Left lobe of liver (tissue), 2 donors: ENCODE measurements around the gene LYRM4. TPM values are rescaled to one million over a fixed set of nuclear protein-coding genes. Genes with fewer than 3 reads are reported as not detected.

Experiments
- ATAC-seq: fragments of 200-7000 bp; cut with Tn5 transposase; one replicate; pipeline ENCODE4 v1.9.1; 2020; ENCODE audit warnings: mild to moderate bottlenecking, moderate library complexity
- DNase-seq: peaks from one replicate; pipeline ENCODE4 v3.0.0-alpha.2; 2020; ENCODE audit warnings: low spot score
- total RNA-seq: library from RNA; stranded (reverse); gene quantifications from one replicate; pipeline ENCODE4 v1.2.1, GENCODE V29; 2021
- donor health status: DM: no; HTN: no; CAD: no; lungs with moderate emphysema.
- donor health status: DM: no; HTN: yes; CAD: no.

The LYRM4 gene
- total RNA-seq, 1 donor from 2014 or later = 7.7 TPM

DNA sequence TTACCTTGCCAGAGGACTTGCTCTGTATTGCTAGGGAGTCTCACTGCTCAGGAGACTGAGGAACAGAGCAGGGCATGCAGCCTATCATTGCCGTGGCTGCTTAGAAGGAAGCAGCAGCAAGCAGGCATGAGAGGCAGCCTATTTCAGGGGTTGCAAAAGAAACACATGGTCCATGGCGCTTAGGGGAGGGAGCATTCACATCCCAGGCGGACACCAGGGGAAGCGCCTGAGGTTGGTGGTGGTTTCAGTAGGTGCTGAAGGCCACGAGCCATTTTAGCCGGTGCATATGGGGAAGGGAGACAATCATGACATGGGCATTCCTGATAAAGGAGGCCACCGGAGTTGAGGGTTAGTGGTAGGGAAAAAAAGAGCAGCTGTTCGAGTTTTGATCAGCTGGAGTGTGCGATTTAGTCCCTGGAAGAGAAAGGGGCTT lies 21.5 kb upstream of the LYRM4 start:
- no peak for DNase-seq

DNA sequence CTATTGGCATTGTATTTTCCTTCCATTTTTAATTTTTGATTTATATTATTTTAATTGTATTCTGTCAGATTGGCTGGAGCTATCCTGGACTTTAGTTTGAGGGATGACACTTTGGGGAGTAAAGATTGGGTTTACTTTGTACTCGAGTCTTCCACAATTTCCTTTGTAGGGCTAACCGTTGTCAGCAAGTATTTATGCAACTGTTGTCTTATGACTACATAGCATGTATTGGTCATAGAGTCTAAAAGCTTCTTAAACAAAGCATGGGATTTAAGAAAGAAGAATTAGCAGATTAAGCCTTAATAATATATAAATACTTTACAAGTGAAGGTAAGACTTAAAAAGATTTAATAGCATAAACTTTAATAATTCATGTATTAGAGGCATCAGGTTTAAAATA lies 20.2 kb upstream of the LYRM4 start:
- ATAC-seq = no peak
- no peak for DNase-seq

More for the DNA sequence above, 21.5 kb upstream of the LYRM4 start:
- no peak for ATAC-seq

DNA sequence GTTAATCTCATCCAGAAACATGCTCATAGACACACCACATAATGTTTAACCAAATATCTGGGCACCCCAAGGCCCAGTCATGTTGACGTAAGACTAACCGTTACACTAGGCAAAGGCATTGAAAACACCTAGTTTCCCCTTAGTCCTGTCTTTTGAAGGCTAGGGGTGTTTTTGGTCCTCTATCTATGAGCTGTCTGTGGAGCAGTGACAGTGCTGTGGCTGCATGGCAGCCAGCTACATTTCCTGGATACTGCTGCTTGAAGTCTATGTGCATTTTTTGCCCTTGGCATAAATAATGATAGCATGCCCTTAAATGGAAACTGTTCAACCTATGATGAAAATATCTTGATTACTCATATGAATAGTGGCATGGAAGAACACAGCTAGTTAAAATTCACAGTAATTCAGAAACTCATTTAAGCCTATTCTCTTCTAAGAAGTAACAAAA lies 19.2 kb upstream of the LYRM4 start:
- DNase-seq (no peak), ATAC-seq (no peak)

DNA sequence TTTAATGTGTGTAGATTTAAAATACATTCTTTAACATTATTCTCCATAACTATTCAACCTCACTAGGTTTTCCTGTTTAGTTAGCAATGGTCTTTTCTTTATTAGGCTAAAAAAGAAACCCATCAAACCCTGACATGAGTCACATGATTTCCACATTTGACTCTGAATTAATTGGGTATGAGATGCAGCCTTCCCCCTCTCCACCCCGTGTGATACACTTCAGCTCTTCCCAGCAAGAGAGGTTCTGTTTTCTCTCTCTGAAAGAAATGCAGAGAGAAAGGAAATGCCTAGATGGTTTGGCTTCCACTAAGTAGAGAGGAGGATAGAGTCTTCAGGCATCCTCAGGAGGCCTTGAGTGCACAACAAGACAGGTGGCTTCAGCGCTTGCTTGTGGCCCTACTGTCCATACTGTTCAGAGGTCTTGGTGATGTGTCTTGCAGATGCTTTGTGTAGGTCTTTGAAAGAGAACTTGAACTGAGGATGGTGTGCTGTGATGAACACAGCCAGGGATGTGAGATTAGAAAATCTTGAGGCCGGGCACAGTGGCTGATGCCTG lies 17.9 kb upstream of the LYRM4 start:
- ATAC-seq (no peak), DNase-seq (no peak)

DNA sequence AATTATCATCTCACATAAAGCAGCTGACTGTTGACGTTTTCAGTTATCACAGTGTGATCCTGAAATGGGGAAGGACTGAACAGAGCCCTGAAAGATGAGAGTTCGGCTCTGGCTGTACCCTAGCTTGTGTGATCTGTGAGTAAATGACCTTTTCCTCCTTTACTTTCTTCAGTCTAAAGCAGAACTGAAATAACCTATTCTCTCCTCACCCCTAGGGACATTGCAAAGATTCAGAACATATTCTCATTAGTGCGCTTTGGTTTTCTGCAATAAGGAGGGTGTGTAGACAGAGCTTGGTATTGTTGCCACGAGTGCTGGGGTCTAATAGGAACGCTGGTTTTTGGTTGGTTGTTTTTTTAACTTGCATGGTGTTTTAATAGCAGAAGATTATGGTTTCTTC lies 17.3 kb upstream of the LYRM4 start:
- DNase-seq (no peak), ATAC-seq (no peak)

DNA sequence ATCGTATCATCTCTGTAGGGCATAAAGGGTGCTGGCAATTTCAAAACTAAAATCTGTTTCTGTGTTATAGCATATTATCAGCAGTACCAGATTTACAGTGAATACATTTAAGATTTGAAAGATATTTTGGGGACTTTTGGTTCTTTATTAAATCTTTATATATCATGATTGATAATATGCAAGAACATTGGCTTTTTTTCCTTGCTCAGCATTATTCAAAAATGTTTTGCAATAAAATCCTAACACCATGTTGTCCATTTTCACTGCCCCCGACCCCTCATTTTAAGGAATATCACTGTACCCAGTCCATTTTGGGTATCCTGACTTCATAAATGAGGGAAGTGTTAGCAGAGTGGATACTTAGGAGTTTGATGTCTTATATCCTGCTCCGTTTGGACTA lies 16.8 kb upstream of the LYRM4 start:
- no peak for DNase-seq
- no peak for ATAC-seq

DNA sequence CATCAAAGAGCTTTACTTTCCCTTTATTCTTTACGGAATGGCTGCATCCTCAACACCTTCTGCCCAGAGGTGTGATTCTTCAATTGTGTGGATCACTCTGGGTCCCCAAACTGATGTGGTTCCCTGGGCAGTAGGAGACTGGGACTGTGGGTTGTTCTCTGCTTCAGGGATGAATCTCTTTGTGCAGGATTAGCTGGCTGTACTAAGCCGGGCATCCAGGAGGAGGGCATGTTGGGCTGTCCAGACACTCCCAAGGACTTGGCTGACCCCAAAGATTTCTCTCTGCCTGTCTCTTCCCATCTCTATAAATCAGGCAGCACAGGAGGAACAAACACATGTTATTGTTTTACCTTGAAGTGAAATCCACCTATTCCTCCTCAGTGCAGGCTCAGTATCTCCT lies 15.8 kb upstream of the LYRM4 start:
- DNase-seq (no peak), ATAC-seq (no peak)

DNA sequence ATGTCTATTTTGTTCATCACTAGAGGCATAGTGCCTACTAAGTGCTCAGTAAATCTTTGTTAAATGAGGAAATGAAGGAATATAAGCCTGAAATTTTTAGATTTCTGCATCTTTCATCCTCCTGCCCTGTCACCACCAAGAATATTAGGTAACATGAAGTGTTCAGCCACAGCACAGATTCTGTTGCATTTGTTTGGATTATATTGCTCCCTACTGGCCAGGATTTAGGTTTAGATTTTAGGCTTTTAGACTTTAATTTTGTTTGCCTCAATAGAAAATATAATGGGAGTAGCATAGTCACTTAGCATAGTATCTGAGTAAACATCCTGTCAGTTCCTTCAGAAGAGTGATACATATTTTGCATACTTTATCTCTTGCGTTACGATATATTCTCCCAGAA lies 14.7 kb upstream of the LYRM4 start:
- ATAC-seq (no peak), DNase-seq (no peak)

DNA sequence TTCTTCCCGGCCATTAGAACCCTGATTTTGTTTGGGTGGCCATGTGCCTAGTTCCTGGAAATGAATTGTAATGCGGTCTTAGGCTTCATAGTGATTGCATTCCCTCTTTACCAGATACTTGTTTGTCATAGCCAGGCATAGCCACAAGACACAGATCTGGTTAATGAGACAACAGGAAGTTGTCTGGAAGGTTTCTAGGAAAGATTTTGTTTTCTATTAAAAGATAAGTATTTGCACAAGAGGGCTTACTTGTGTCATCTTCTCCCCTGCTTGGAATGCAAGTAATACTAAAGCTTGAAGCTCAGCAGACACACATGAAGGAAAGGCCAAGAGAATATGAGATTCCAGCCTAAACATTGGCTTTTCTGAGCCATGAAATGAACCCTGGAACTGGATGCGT lies 13.5 kb upstream of the LYRM4 start:
- DNase-seq = no peak
- ATAC-seq = no peak

DNA sequence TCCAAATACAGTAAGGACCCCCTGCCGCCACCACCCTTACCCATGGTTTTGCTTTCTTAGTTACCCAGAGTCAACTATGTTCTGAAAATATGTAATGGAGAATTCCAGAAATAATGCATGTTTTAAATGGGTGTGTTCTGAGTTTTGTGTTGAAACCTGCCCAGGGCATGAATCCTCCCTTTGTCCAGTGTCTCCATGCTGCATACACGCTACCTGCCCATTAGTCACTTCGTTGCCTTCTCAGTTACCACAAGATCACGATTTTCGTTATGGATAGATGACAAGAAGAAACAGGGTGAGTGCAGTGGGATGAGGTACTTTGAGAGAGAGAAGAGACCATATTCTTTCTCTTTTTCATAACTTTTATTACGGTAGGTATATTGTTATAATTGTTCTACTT lies 11.2 kb upstream of the LYRM4 start:
- DNase-seq = no peak
- ATAC-seq = no peak

DNA sequence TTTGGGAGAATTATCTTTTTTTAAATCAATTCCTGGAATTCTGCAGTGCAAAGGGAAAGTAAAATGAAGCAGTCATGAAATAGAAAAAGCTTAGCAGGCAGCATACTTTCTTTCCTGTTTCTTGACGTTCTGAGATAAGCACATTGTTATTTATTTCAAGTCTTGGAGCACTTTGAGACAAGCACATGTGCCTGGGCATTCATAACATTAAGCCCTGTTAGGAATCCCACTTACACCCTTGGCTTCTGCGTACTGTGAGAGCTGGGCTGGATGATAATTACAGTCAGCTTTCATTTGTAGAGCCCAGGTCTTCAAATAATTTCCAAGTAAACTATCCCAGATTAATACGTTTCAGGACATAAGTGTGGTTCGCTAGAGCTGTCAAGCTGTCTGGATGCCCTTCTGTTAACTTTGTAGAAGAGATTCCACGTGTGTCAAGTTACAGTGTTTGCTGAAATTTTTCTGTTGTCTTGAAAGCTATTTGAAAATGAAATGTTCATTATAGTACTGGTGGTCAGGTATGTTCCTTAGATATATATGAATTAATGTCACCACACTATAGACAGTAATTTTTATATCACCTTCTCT lies 9.4 kb upstream of the LYRM4 start:
- DNase-seq (no peak), ATAC-seq (no peak)

DNA sequence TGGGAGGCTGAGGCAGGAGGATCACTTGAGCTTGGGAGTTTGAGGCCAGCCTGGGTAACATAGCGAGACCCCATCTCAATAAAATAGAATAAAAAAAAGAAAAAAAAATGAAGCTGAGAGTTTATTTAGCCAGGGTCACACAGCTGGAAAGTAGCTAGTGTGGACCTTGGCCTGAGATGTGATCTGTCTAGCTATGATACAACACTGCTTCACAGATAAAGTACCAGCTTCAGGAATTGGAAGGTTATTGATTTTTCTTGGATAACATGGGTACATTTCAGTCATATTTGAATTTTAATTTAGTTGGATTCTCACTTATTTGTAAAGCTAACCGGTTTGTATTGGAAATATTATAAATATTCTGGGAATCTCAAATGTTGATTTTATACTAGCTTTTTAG lies 5.7 kb upstream of the LYRM4 start:
- ATAC-seq (peak; percentile 80), DNase-seq (no peak)

DNA sequence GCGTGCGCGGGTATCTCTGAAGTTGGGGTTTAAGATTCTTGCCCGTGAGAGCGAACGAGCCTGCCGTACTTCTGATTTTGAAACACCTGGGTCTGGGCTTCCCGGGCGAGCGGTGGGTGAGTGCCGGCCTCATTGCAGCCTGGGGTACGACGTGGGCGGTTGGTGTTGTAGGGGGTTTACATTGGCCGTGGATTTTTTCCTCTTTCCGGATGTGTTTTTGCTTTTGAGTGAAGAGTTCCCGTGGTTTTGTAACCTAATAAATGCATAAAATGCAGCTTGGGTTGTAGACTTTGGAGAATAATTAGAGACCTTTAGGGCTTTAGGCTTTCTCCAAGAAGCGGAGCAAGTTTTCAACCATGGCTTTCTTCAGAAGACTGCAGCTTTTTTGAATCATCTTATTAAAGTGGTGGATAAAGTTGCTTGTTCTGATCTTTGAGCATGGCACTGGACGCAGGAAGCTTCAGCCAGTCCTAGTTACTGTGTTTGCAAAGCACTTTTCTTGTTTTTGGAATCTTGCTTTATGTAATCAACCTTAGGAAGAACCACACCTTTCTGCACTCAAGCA lies 877 bp upstream of the LYRM4 start:
- DNase-seq = no peak
- no peak for ATAC-seq

DNA sequence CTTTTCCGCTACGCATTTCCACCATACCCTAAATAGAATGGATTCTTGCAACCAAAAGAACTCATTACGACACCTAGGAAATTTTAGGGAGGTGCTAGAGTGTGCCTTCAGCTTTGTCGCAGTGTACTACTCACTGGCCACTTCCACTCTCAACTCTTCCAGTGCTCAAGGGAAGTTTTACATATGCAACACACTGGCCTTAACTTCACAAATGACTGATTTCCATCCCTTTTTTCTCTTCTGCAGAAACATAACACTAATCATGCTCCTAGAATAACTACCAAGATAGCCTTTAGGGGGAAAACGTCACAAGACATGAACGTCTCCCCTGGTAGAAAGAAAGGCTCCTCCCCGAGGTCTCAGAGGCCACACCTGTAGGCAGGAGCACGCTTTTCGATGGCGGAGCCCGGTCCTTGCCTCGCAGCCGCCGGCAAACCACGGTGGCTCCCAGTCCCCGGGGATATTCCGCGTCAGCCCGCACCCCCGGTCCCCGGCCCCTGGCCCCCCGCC lies 584 bp downstream of the LYRM4 start:
- ATAC-seq (peak; percentile 76), DNase-seq (peak; percentile 73)

DNA sequence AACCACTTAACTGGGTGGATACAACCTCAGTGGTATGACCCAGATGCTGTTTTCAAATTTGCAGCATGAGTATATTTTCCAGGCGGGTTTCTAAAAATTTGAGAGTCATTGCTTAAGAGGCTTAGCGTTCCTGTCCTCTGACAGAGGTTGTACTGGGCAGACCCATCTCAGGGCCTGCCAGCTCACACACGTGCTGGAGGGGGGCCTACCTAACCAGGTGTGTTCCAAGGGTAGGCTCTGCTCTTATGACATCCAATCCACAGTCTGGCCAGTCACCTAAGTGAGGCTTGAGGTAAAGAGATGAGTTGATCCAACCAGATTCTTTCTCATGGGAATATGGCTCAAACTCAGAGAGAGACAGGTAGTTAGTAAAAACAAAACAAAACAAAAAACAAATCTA lies 1.3 kb downstream of the LYRM4 start:
- DNase-seq (no peak), ATAC-seq (no peak)

DNA sequence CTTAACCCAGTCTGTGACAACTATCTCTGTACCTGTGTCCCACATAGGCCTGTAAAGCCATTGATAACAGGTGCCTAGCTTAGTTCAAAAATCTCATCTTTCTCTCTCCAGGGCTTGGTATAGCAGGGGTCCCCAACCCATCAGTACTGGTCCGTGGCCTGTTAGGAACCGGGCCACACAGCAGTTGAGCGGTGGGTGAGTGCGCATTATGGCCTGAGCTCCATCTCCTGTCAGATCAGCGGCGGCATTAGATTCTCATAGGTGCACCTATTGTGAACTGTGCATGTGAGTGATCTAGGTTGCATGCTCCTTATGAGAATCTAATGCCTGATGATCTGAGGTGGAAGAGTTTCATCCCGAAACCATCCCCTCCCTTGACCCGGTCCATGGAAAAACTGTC lies 3.4 kb downstream of the LYRM4 start:
- ATAC-seq (no peak), DNase-seq (no peak)

DNA sequence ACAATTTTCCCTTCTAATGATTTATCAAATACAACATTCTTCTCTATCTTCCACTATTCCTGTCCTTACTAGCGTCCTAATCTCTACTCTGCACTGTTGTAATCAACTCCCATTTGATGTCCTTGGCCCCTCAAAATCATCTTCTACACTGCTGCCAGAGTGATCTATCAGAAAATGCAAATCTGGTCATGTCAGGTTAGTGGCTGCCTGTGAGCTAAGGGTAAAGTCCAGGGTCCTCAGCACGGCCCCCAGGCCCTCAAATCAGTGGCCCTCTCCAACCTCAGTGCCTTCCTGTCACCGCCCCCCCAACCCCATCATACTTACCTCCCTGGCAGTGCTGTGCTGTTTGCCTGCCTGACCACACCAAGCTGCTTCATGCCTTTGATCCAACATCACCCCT lies 3.8 kb downstream of the LYRM4 start:
- DNase-seq (no peak), ATAC-seq (no peak)

DNA sequence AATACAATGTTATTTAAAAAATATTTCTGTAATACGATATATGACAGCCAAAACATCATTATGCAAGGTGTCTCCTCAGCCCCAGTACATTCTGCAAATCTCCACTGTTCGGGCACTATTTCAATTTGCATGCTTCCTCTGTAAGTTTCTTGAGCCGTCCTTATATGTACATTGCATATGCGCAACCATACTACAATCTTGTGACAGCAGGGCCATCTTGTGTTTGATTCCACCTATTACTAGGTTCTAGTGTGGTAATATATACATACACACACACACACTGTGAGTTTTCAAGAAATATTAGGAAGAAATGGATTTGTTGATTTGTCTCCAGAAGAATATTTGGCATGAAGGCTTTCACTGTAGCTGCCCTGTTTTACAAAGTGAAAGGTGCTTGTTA lies 9.8 kb downstream of the LYRM4 start:
- DNase-seq = no peak
- ATAC-seq = no peak

DNA sequence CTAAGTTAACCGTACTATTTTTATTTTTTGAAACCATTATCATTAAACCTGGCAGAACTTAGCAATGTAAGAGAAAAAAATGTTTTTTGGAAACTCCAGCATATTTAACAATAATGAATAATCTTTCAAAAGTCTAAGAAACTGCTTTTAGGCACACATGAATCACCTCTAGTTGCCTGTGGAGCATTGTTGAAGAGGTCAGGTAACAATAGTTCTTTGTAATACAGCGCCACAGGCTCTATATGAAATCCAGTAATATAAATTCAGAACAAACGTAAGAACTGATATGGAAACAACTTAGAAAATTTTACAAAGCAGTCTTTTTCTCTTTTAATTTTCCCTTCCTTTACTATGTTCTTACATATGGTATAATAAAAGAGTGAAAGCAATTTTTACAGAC lies 10.3 kb downstream of the LYRM4 start:
- DNase-seq = no peak
- no peak for ATAC-seq

DNA sequence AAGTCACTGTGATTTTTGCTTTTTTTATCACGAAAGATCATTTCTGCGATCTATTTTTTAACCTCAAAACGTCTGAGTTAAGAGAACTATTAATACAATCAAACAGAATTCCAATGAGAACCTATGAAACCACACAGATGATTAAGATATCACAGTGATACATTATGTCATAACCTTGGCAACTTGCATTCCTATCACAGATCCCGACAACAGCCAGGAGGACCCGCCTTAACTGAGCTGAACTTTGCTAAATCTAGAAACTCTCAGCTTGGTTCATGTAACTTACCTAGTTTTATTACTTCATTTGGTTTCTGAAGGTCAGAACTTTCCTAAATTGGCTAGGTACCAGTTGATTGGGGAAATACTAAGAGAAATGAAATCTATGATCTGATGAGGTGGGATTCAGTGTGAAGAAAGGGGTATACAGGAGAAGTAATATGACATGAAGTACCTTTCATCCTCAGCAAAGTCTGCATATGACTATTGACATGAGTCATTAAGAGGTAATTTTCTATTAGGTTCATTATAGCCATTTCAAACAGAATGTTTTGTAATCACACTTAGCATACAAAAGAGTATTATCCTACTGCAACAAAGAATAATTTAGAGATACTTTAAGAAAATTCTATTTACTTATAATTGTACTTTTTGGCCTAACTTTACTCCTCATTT lies 11.2 kb downstream of the LYRM4 start:
- ATAC-seq (no peak), DNase-seq (no peak)

DNA sequence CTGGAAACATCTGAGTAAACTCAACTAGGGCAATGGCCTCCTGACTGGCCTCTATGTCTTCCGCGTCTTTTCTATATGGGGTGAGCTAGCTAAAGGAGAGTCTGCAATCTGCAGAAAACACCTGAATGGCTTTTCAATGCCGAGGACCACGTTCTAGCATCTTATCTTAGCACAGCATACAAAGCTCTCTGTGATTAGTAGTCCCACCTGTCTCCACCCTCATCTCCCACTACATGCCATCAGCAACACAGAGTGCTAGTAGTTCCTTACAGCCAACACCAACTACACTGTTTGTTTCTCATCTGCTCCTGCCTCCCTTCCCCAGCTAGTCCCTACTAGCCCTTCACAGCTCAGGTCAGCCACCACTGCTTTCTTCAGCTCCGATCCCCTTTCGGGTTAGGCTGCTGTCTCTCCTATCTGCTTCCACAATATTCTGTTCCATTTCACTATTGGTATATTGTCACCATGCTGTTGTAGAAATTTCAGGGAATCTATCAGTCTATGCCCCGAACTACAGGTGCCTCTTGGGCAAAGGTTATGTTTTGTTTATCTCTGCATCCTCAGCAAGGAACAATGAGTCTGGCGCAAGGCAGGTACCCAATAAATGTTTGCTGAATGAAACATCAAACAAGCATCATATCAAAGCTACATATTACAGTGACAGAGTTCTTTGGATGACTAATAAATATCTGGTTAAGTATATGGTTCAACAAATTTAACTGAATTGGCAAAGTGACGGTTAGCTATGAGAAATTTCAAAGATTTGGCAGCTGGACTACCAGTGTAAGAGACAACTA lies 12.2 kb downstream of the LYRM4 start:
- no peak for DNase-seq
- no peak for ATAC-seq
